Endodermal cell (in vitro differentiated cells): Measurements from ENCODE around the gene ARMC3. TPM values are rescaled to one million over a fixed set of nuclear protein-coding genes. Genes with fewer than 3 reads are reported as not detected.

Experiments used
- DNase-seq: peaks from one replicate; pipeline ENCODE4 v3.0.0-alpha.2; 2017
- H3K27ac ChIP-seq: 2 replicates; pipeline ENCODE4 v1.5.1; 2013; ENCODE audit warnings: mild to moderate bottlenecking, low read depth, low read length, moderate library complexity
- H3K27me3 ChIP-seq: 2 replicates; pipeline ENCODE4 v1.6.1; 2013; ENCODE audit warnings: mild to moderate bottlenecking, low read length, moderate library complexity; ENCODE audit not compliant: insufficient read depth, control insufficient read depth, poor library complexity, severe bottlenecking
- H3K36me3 ChIP-seq: 2 replicates; pipeline ENCODE4 v1.7.0; 2013; ENCODE audit warnings: mild to moderate bottlenecking, low read length, moderate library complexity; ENCODE audit not compliant: control insufficient read depth, insufficient read depth
- H3K4me1 ChIP-seq: one replicate; pipeline ENCODE4 v1.7.0; 2013; ENCODE audit warnings: low read length; ENCODE audit not compliant: control insufficient read depth, insufficient read depth
- H3K4me3 ChIP-seq: 2 replicates; pipeline ENCODE4 v1.5.1; 2013; ENCODE audit warnings: mild to moderate bottlenecking, low read length, moderate library complexity
- H3K9ac ChIP-seq: 2 replicates; pipeline ENCODE4 v1.6.1; 2013; ENCODE audit warnings: mild to moderate bottlenecking, low read length, moderate library complexity; ENCODE audit not compliant: poor library complexity, severe bottlenecking; ENCODE audit errors: extremely low read depth
- H3K9me3 ChIP-seq: 2 replicates; pipeline ENCODE4 v1.6.1; 2013; ENCODE audit warnings: mild to moderate bottlenecking, low read length, moderate library complexity; ENCODE audit not compliant: control insufficient read depth
- H3K27ac Mint-ChIP-seq: 2 replicates; pipeline ENCODE4 v1.8.0; 2020; ENCODE audit warnings: mixed read lengths
- H3K27me3 Mint-ChIP-seq: 2 replicates; pipeline ENCODE4 v1.8.0; 2021; ENCODE audit warnings: mild to moderate bottlenecking, mixed read lengths; ENCODE audit not compliant: insufficient read depth
- H3K36me3 Mint-ChIP-seq: 2 replicates; pipeline ENCODE4 v1.8.0; 2020; ENCODE audit warnings: low read depth, mixed read lengths
- H3K4me1 Mint-ChIP-seq: 2 replicates; pipeline ENCODE4 v1.8.0; 2020; ENCODE audit warnings: mixed read lengths
- H3K4me3 Mint-ChIP-seq: 2 replicates; pipeline ENCODE4 v1.8.0; 2020; ENCODE audit warnings: mild to moderate bottlenecking, moderate library complexity, mixed read lengths
- H3K9me3 Mint-ChIP-seq: 2 replicates; pipeline ENCODE4 v1.8.0; 2020; ENCODE audit warnings: mild to moderate bottlenecking, mixed read lengths
- CTCF ChIP-seq: fragments of 200-600 bp; sonication (generic); conservative IDR thresholded peaks from 2 replicates; pipeline ENCODE4 v1.5.0; 2021; ENCODE audit warnings: antibody characterized with exemption, mild to moderate bottlenecking
- WGBS, 2 experiments: methylation state at CpG; one replicate each; pipeline versions ENCODE4 v1.1.5 to v1.1.7; 2013; ENCODE audit warnings: missing lambda C conversion rate in 2 of 2, mixed read lengths in 1 of 2; ENCODE audit not compliant: insufficient coverage in 1 of 2, insufficient read length in 1 of 2; 5-methylcytosine and 5-hydroxymethylcytosine counted together
- total RNA-seq, 2 donors: library from RNA; stranded (reverse); fragmentation: NEBNext Ultra II Directional in 1 of 2; extraction: Animal tissue kit (Norgen Biotek cat#: 25700) in 1 of 2; gene quantifications; 2 replicates in 1 of 2; 3 replicates in 1 of 2; pipeline ENCODE4 v1.2.1, GENCODE V29; 2021

The ARMC3 gene
- total RNA-seq, 2 donors from 2014 or later, result 2.0 to 3.0 TPM

- no peak overlapping the region for H3K9ac ChIP-seq
- peaks cover 9% of the 10 kb centered on the region for H3K9me3 Mint-ChIP-seq
- H3K4me1 Mint-ChIP-seq, result peaks cover 14% of the 10 kb centered on the region
- H3K4me3 ChIP-seq, result no peak overlapping the region
- H3K4me3 Mint-ChIP-seq, result no peak overlapping the region
- no peak for TF ChIP-seq CTCF
- H3K4me1 ChIP-seq, result no peaks in the 10 kb centered on the region
- no peaks in the 10 kb centered on the region for H3K36me3 Mint-ChIP-seq
- no peaks in the 10 kb centered on the region for H3K27me3 Mint-ChIP-seq
- 84 to 89% methylated on average over 5 to 6 of the region's 6 CpGs for whole genome bisulfite sequencing, 2 experiments
- H3K9me3 ChIP-seq, result peaks cover 11% of the 10 kb centered on the region
- no peak for DNase-seq
- H3K27ac ChIP-seq, result no peak overlapping the region
- no peak overlapping the region for H3K27ac Mint-ChIP-seq
- H3K27me3 ChIP-seq, result no peaks in the 10 kb centered on the region
- no peaks in the 10 kb centered on the region for H3K36me3 ChIP-seq
These were observed 91.8 kb downstream of the ARMC3 start for GRCh38 chr10:23019633-23020032.

- no peaks in the 10 kb centered on the region for H3K36me3 Mint-ChIP-seq
- no peak overlapping the region for H3K4me3 ChIP-seq
- H3K27me3 Mint-ChIP-seq, result no peaks in the 10 kb centered on the region
- H3K27me3 ChIP-seq, result no peaks in the 10 kb centered on the region
- H3K4me1 ChIP-seq, result no peaks in the 10 kb centered on the region
- no peak overlapping the region for H3K9ac ChIP-seq
- no peak for TF ChIP-seq CTCF
- H3K4me3 Mint-ChIP-seq, result no peak overlapping the region
- DNase-seq, result no peak
- no peak overlapping the region for H3K27ac ChIP-seq
- peaks cover 18% of the 10 kb centered on the region for H3K4me1 Mint-ChIP-seq
- H3K27ac Mint-ChIP-seq, result no peak overlapping the region
- 91% methylated on average over 2 of the region's 2 CpGs; no CpG with 5 or more reads in 1 of the 2 experiments for WGBS, 2 experiments
- H3K9me3 ChIP-seq, result peaks cover 11% of the 10 kb centered on the region
- no peaks in the 10 kb centered on the region for H3K36me3 ChIP-seq
- peaks cover 9% of the 10 kb centered on the region for H3K9me3 Mint-ChIP-seq
These were observed 93.6 kb downstream of the ARMC3 start for GRCh38 chr10:23021430-23021829.

- H3K9me3 Mint-ChIP-seq, result peaks cover 9% of the 10 kb centered on the region
- TF ChIP-seq CTCF, result no peak
- H3K4me1 ChIP-seq, result no peaks in the 10 kb centered on the region
- H3K4me3 Mint-ChIP-seq, result no peak overlapping the region
- peaks cover 11% of the 10 kb centered on the region for H3K9me3 ChIP-seq
- peaks cover 18% of the 10 kb centered on the region for H3K4me1 Mint-ChIP-seq
- H3K9ac ChIP-seq, result no peak overlapping the region
- peak overlapping the region; percentile 31 for H3K4me3 ChIP-seq
- no peak overlapping the region for H3K27ac ChIP-seq
- peaks cover 4% of the 10 kb centered on the region for H3K27me3 Mint-ChIP-seq
- no peaks in the 10 kb centered on the region for H3K27me3 ChIP-seq
- 81 to 90% methylated on average over 2 of the region's 2 CpGs for whole genome bisulfite sequencing, 2 experiments
- H3K36me3 ChIP-seq, result no peaks in the 10 kb centered on the region
- DNase-seq, result no peak
- H3K27ac Mint-ChIP-seq, result no peak overlapping the region
- H3K36me3 Mint-ChIP-seq, result no peaks in the 10 kb centered on the region
These were observed 96.1 kb downstream of the ARMC3 start for GRCh38 chr10:23024002-23024401.
